Esophagus squamous epithelium (tissue), 4 donors: Measurements from ENCODE around the gene ALKBH2.

ENCODE experiments used
- POLR2A ChIP-seq, 4 donors: fragments of 450-650 bp; IDR thresholded peaks; one replicate each; pipeline ENCODE4 v1.6.1; 2017; ENCODE audit warnings: antibody characterized with exemption in 4 of 4, mild to moderate bottlenecking in 4 of 4, moderate library complexity in 3 of 4
- TF ChIP-seq, protein P1 (sequence below), 6 experiments: fragments of 450-650 bp in 4 of 6; fragments of 200-600 bp in 2 of 6; sonication (generic) in 2 of 6; IDR thresholded peaks; one replicate each; pipeline ENCODE4 v1.5.1; 2016 to 2019; ENCODE audit warnings: antibody characterized with exemption in 6 of 6, mild to moderate bottlenecking in 4 of 6, moderate library complexity in 4 of 6

- TF ChIP-seq, protein P1, sequence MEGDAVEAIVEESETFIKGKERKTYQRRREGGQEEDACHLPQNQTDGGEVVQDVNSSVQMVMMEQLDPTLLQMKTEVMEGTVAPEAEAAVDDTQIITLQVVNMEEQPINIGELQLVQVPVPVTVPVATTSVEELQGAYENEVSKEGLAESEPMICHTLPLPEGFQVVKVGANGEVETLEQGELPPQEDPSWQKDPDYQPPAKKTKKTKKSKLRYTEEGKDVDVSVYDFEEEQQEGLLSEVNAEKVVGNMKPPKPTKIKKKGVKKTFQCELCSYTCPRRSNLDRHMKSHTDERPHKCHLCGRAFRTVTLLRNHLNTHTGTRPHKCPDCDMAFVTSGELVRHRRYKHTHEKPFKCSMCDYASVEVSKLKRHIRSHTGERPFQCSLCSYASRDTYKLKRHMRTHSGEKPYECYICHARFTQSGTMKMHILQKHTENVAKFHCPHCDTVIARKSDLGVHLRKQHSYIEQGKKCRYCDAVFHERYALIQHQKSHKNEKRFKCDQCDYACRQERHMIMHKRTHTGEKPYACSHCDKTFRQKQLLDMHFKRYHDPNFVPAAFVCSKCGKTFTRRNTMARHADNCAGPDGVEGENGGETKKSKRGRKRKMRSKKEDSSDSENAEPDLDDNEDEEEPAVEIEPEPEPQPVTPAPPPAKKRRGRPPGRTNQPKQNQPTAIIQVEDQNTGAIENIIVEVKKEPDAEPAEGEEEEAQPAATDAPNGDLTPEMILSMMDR (IDR thresholded peaks at IDR 0.05): no peak
- no peak for TF ChIP-seq POLR2A (IDR thresholded peaks at IDR 0.05)
Measured at GRCh38 chr12:109056891-109057290, 36.4 kb downstream of the ALKBH2 start.
